Measurements from ENCODE around the gene PET117.
"Not testable (repeated sequence)": the region's sequence is repeated elsewhere in the genome, so short reads cannot be mapped to it uniquely, and the experiment has no call there.

PET117 gene

GRCh38 chr20:18154342-18154741, 16.7 kb downstream of the PET117 start:
- H3K4me1 ChIP-seq (ENCODE audit: control insufficient read depth, insufficient read depth, low read length), result no peaks in the 10 kb centered on the region

GRCh38 chr20:18156045-18156444, 18.4 kb downstream of the PET117 start:
- no peak overlapping the region for H3K4me3 ChIP-seq (ENCODE audit: low read length in 2 of 2)

More at GRCh38 chr20:18154342-18154741, 16.7 kb downstream of the PET117 start:
- H3K9ac ChIP-seq (ENCODE audit: low read length in 2 of 2), result no peak overlapping the region
- no peaks in the 10 kb centered on the region for H3K27me3 ChIP-seq (ENCODE audit: control insufficient read depth in 1 of 2, insufficient read depth in 2 of 2, low read length in 2 of 2)
- no peaks in the 10 kb centered on the region for H3K9me3 ChIP-seq (ENCODE audit: control insufficient read depth in 2 of 2, low read length in 2 of 2)
- H3K36me3 ChIP-seq (ENCODE audit: control insufficient read depth in 2 of 2, insufficient read depth in 2 of 2, low read length in 2 of 2), result peaks cover 10 to 20% of the 10 kb centered on the region in 2 donors
- H3K27ac ChIP-seq (ENCODE audit: low read length), result no peak overlapping the region
- no peak overlapping the region for H3K4me3 ChIP-seq (ENCODE audit: low read length in 2 of 2)

GRCh38 chr20:18164356-18164755, 26.7 kb downstream of the PET117 start:
- Histone ChIP-seq H3K4me3 (ENCODE audit: low read length in 2 of 2) (no peak overlapping the region), H3K27ac (ENCODE audit: low read length) (no peak overlapping the region), H3K9ac (ENCODE audit: low read length in 2 of 2) (no peak overlapping the region), H3K4me1 (ENCODE audit: control insufficient read depth, insufficient read depth, low read length) (no peaks in the 10 kb centered on the region), H3K9me3 (ENCODE audit: control insufficient read depth in 2 of 2, low read length in 2 of 2) (no peaks in the 10 kb centered on the region), H3K36me3 (ENCODE audit: control insufficient read depth in 2 of 2, insufficient read depth in 2 of 2, low read length in 2 of 2) (peaks cover 20 to 24% of the 10 kb centered on the region in 2 donors), H3K27me3 (ENCODE audit: control insufficient read depth in 1 of 2, insufficient read depth in 2 of 2, low read length in 2 of 2) (no peaks in the 10 kb centered on the region)

More at GRCh38 chr20:18156045-18156444, 18.4 kb downstream of the PET117 start:
- Histone ChIP-seq H3K27ac (ENCODE audit: low read length) (no peak overlapping the region), H3K27me3 (ENCODE audit: control insufficient read depth in 1 of 2, insufficient read depth in 2 of 2, low read length in 2 of 2) (no peaks in the 10 kb centered on the region), H3K9ac (ENCODE audit: low read length in 2 of 2) (no peak overlapping the region), H3K36me3 (ENCODE audit: control insufficient read depth in 2 of 2, insufficient read depth in 2 of 2, low read length in 2 of 2) (peaks cover 10 to 21% of the 10 kb centered on the region in 2 donors), H3K4me1 (ENCODE audit: control insufficient read depth, insufficient read depth, low read length) (no peaks in the 10 kb centered on the region), H3K9me3 (ENCODE audit: control insufficient read depth in 2 of 2, low read length in 2 of 2) (no peaks in the 10 kb centered on the region)

GRCh38 chr20:18165553-18165952, 27.9 kb downstream of the PET117 start:
- Histone ChIP-seq H3K36me3 (ENCODE audit: control insufficient read depth in 2 of 2, insufficient read depth in 2 of 2, low read length in 2 of 2) (peaks cover 20 to 24% of the 10 kb centered on the region in 2 donors), H3K4me3 (ENCODE audit: low read length in 2 of 2) (no peak overlapping the region), H3K9ac (ENCODE audit: low read length in 2 of 2) (no peak overlapping the region), H3K9me3 (ENCODE audit: control insufficient read depth in 2 of 2, low read length in 2 of 2) (no peaks in the 10 kb centered on the region), H3K27me3 (ENCODE audit: control insufficient read depth in 1 of 2, insufficient read depth in 2 of 2, low read length in 2 of 2) (no peaks in the 10 kb centered on the region), H3K4me1 (ENCODE audit: control insufficient read depth, insufficient read depth, low read length) (no peaks in the 10 kb centered on the region), H3K27ac (ENCODE audit: low read length) (no peak overlapping the region)

- Histone ChIP-seq H3K9me3 (ENCODE audit: control insufficient read depth in 2 of 2, low read length in 2 of 2) (no peaks in the 10 kb centered on the region), H3K4me1 (ENCODE audit: control insufficient read depth, insufficient read depth, low read length) (no peaks in the 10 kb centered on the region), H3K27ac (ENCODE audit: low read length) (no peak overlapping the region), H3K36me3 (ENCODE audit: control insufficient read depth in 2 of 2, insufficient read depth in 2 of 2, low read length in 2 of 2) (peaks cover 19 to 22% of the 10 kb centered on the region in 2 donors), H3K4me3 (ENCODE audit: low read length in 2 of 2) (no peak overlapping the region), H3K9ac (ENCODE audit: low read length in 2 of 2) (no peak overlapping the region), H3K27me3 (ENCODE audit: control insufficient read depth in 1 of 2, insufficient read depth in 2 of 2, low read length in 2 of 2) (no peaks in the 10 kb centered on the region)
These were observed 28.7 kb downstream of the PET117 start for GRCh38 chr20:18166241-18166881.

GRCh38 chr20:18166950-18167349, 29.3 kb downstream of the PET117 start:
- H3K36me3 ChIP-seq (ENCODE audit: control insufficient read depth in 2 of 2, insufficient read depth in 2 of 2, low read length in 2 of 2), result peaks cover 15 to 18% of the 10 kb centered on the region in 2 donors
- no peak overlapping the region for H3K9ac ChIP-seq (ENCODE audit: low read length in 2 of 2)
- H3K4me1 ChIP-seq (ENCODE audit: control insufficient read depth, insufficient read depth, low read length), result no peaks in the 10 kb centered on the region
- H3K27me3 ChIP-seq (ENCODE audit: control insufficient read depth in 1 of 2, insufficient read depth in 2 of 2, low read length in 2 of 2), result no peaks in the 10 kb centered on the region
- no peak overlapping the region for H3K27ac ChIP-seq (ENCODE audit: low read length)
- H3K9me3 ChIP-seq (ENCODE audit: control insufficient read depth in 2 of 2, low read length in 2 of 2), result no peaks in the 10 kb centered on the region
- H3K4me3 ChIP-seq (ENCODE audit: low read length in 2 of 2), result no peak overlapping the region

GRCh38 chr20:18172379-18172778, 34.7 kb downstream of the PET117 start:
- no peaks in the 10 kb centered on the region for H3K27me3 ChIP-seq (ENCODE audit: control insufficient read depth in 1 of 2, insufficient read depth in 2 of 2, low read length in 2 of 2)
- no peaks in the 10 kb centered on the region for H3K4me1 ChIP-seq (ENCODE audit: control insufficient read depth, insufficient read depth, low read length)
- H3K9me3 ChIP-seq (ENCODE audit: control insufficient read depth in 2 of 2, low read length in 2 of 2), result no peaks in the 10 kb centered on the region
- no peak overlapping the region for H3K4me3 ChIP-seq (ENCODE audit: low read length in 2 of 2)
- H3K36me3 ChIP-seq (ENCODE audit: control insufficient read depth in 2 of 2, insufficient read depth in 2 of 2, low read length in 2 of 2), result peaks cover 0 to 5% of the 10 kb centered on the region in 2 donors
- H3K9ac ChIP-seq (ENCODE audit: low read length in 2 of 2), result no peak overlapping the region
- no peak overlapping the region for H3K27ac ChIP-seq (ENCODE audit: low read length)

GRCh38 chr20:18174906-18175683, 37.4 kb downstream of the PET117 start:
- no peaks in the 10 kb centered on the region for H3K4me1 ChIP-seq (ENCODE audit: control insufficient read depth, insufficient read depth, low read length)
- no peaks in the 10 kb centered on the region for H3K9me3 ChIP-seq (ENCODE audit: control insufficient read depth in 2 of 2, low read length in 2 of 2)
- H3K9ac ChIP-seq (ENCODE audit: low read length in 2 of 2), result no peak overlapping the region
- H3K27ac ChIP-seq (ENCODE audit: low read length), result no peak overlapping the region
- no peak overlapping the region for H3K4me3 ChIP-seq (ENCODE audit: low read length in 2 of 2)
- H3K27me3 ChIP-seq (ENCODE audit: control insufficient read depth in 1 of 2, insufficient read depth in 2 of 2, low read length in 2 of 2), result no peaks in the 10 kb centered on the region
- H3K36me3 ChIP-seq (ENCODE audit: control insufficient read depth in 2 of 2, insufficient read depth in 2 of 2, low read length in 2 of 2), result peaks cover 2 to 7% of the 10 kb centered on the region in 2 donors

GRCh38 chr20:18176318-18176785, 38.7 kb downstream of the PET117 start:
- no peaks in the 10 kb centered on the region for H3K9me3 ChIP-seq (ENCODE audit: control insufficient read depth in 2 of 2, low read length in 2 of 2)
- no peaks in the 10 kb centered on the region for H3K27me3 ChIP-seq (ENCODE audit: control insufficient read depth in 1 of 2, insufficient read depth in 2 of 2, low read length in 2 of 2)
- no peak overlapping the region for H3K27ac ChIP-seq (ENCODE audit: low read length)
- H3K4me1 ChIP-seq (ENCODE audit: control insufficient read depth, insufficient read depth, low read length), result no peaks in the 10 kb centered on the region
- no peak overlapping the region for H3K4me3 ChIP-seq (ENCODE audit: low read length in 2 of 2)
- H3K9ac ChIP-seq (ENCODE audit: low read length in 2 of 2), result no peak overlapping the region
- H3K36me3 ChIP-seq (ENCODE audit: control insufficient read depth in 2 of 2, insufficient read depth in 2 of 2, low read length in 2 of 2), result peaks cover 7% of the 10 kb centered on the region in 2 donors

- not testable (repeated sequence) for H3K27ac ChIP-seq (ENCODE audit: low read length); H3K4me3 ChIP-seq (ENCODE audit: low read length in 2 of 2); H3K9ac ChIP-seq (ENCODE audit: low read length in 2 of 2); H3K4me1 ChIP-seq (ENCODE audit: control insufficient read depth, insufficient read depth, low read length); H3K9me3 ChIP-seq (ENCODE audit: control insufficient read depth in 2 of 2, low read length in 2 of 2); H3K27me3 ChIP-seq (ENCODE audit: control insufficient read depth in 1 of 2, insufficient read depth in 2 of 2, low read length in 2 of 2)
- peaks cover 32 to 34% of the 10 kb centered on the region in 2 donors for H3K36me3 ChIP-seq (ENCODE audit: control insufficient read depth in 2 of 2, insufficient read depth in 2 of 2, low read length in 2 of 2)
These were observed 42.7 kb downstream of the PET117 start for GRCh38 chr20:18180366-18180765.

GRCh38 chr20:18180815-18181214, 43.2 kb downstream of the PET117 start:
- H3K9me3 ChIP-seq (ENCODE audit: control insufficient read depth in 2 of 2, low read length in 2 of 2), result no peaks in the 10 kb centered on the region
- no peak overlapping the region for H3K4me3 ChIP-seq (ENCODE audit: low read length in 2 of 2)
- peaks cover 33 to 38% of the 10 kb centered on the region in 2 donors for H3K36me3 ChIP-seq (ENCODE audit: control insufficient read depth in 2 of 2, insufficient read depth in 2 of 2, low read length in 2 of 2)
- H3K4me1 ChIP-seq (ENCODE audit: control insufficient read depth, insufficient read depth, low read length), result no peaks in the 10 kb centered on the region
- no peaks in the 10 kb centered on the region for H3K27me3 ChIP-seq (ENCODE audit: control insufficient read depth in 1 of 2, insufficient read depth in 2 of 2, low read length in 2 of 2)
- no peak overlapping the region for H3K9ac ChIP-seq (ENCODE audit: low read length in 2 of 2)
- no peak overlapping the region for H3K27ac ChIP-seq (ENCODE audit: low read length)

All from stomach smooth muscle (tissue), 2 donors.